Stimulated activated CD4-positive, alpha-beta T cell treated with anti-CD3 and anti-CD28 coated beads, Interleukin-15, amount 100 ng/mL, for 24 hours (primary cell): Measurements from ENCODE around the gene ARPC1B.

Source experiments
- DNase-seq: peaks from one replicate; pipeline ENCODE4 v3.0.0-alpha.2; 2020

The ARPC1B gene

GRCh38 chr7:99390941-99391602, 16.5 kb downstream of the ARPC1B start:
- DNase-seq: no peak

GRCh38 chr7:99392046-99392445, 17.5 kb downstream of the ARPC1B start:
- no peak for DNase-seq

GRCh38 chr7:99392659-99393354, 18.3 kb downstream of the ARPC1B start:
- peak; percentile 86 for DNase-seq

- DNase-seq: no peak
These were observed 19.0 kb downstream of the ARPC1B start for GRCh38 chr7:99393355-99394187.

GRCh38 chr7:99394188-99394502, 19.6 kb downstream of the ARPC1B start:
- no peak for DNase-seq

- DNase-seq: no peak
These were observed 21.2 kb downstream of the ARPC1B start for GRCh38 chr7:99395616-99396327.

GRCh38 chr7:99396418-99397296, 22.1 kb downstream of the ARPC1B start:
- DNase-seq: no peak

- DNase-seq: no peak
These were observed 22.9 kb downstream of the ARPC1B start for GRCh38 chr7:99397297-99397983.

- DNase-seq: no peak
These were observed 24.4 kb downstream of the ARPC1B start for GRCh38 chr7:99398891-99399445.

GRCh38 chr7:99399597-99399996, 25.1 kb downstream of the ARPC1B start:
- DNase-seq: no peak

GRCh38 chr7:99402854-99403253, 28.3 kb downstream of the ARPC1B start:
- no peak for DNase-seq

GRCh38 chr7:99403764-99404163, 29.2 kb downstream of the ARPC1B start:
- DNase-seq: no peak

GRCh38 chr7:99404235-99404976, 29.9 kb downstream of the ARPC1B start:
- DNase-seq: no peak

- no peak for DNase-seq
These were observed 30.4 kb downstream of the ARPC1B start for GRCh38 chr7:99404977-99405320.

- no peak for DNase-seq
These were observed 32.0 kb downstream of the ARPC1B start for GRCh38 chr7:99406557-99406956.

- peak; percentile 55 for DNase-seq
These were observed 33.4 kb downstream of the ARPC1B start for GRCh38 chr7:99407872-99408378.

GRCh38 chr7:99408379-99409191, 34.1 kb downstream of the ARPC1B start, which contains the start of the genes BUD31 and PDAP1:
Gene BUD31, plus strand, starts transcription at chr7:99408969. Its CDS starts 2,124 bp downstream, at chr7:99411093.
Gene PDAP1, minus strand, starts transcription at chr7:99408597. Its CDS starts 49 bp downstream, at chr7:99408548.
- DNase-seq: peak; percentile 91

GRCh38 chr7:99409192-99409572, 34.7 kb downstream of the ARPC1B start:
- DNase-seq: no peak

GRCh38 chr7:99409806-99410205, 35.3 kb downstream of the ARPC1B start:
- no peak for DNase-seq
